Mesenchymal stem cell (in vitro differentiated cells and primary cell): ENCODE data around the gene WWOX.

Experiments used
- DNase-seq: peaks from one replicate; pipeline ENCODE4 v3.0.0-alpha.2; 2013
- H2AFZ ChIP-seq: one replicate; pipeline ENCODE4 v1.6.1; 2013; ENCODE audit warnings: low read depth, mild to moderate bottlenecking, control low read depth, inconsistent platforms, low read length, moderate library complexity
- H2AK5ac ChIP-seq: 2 replicates; pipeline ENCODE4 v1.6.1; 2013; ENCODE audit warnings: low read length, moderate library complexity, mild to moderate bottlenecking, inconsistent platforms; ENCODE audit not compliant: severe bottlenecking
- H2BK120ac ChIP-seq: one replicate; pipeline ENCODE4 v1.6.1; 2013; ENCODE audit warnings: low read depth, mild to moderate bottlenecking, inconsistent platforms, low read length, moderate library complexity
- H2BK12ac ChIP-seq, 2 experiments: one replicate each; pipeline ENCODE4 v1.6.1; 2013; ENCODE audit warnings: inconsistent platforms in 2 of 2, low read length in 2 of 2, mild to moderate bottlenecking in 2 of 2, moderate library complexity in 2 of 2, control low read depth in 1 of 2
- H2BK15ac ChIP-seq: one replicate; pipeline ENCODE4 v1.6.1; 2013; ENCODE audit warnings: mild to moderate bottlenecking, low read depth, inconsistent platforms; ENCODE audit not compliant: poor library complexity, severe bottlenecking
- H2BK5ac ChIP-seq: 2 replicates; pipeline ENCODE4 v1.6.1; 2013; ENCODE audit warnings: low read depth, mild to moderate bottlenecking, low read length, control low read depth, inconsistent platforms; ENCODE audit not compliant: poor library complexity, severe bottlenecking
- H3K14ac ChIP-seq, 2 experiments: one replicate each; pipeline ENCODE4 v1.6.1; 2013; ENCODE audit warnings: inconsistent platforms in 2 of 2, low read length in 2 of 2, control low read depth in 1 of 2, mild to moderate bottlenecking in 1 of 2, moderate library complexity in 1 of 2
- H3K18ac ChIP-seq, 2 experiments: one replicate each; pipeline ENCODE4 v1.6.1; 2013; ENCODE audit warnings: inconsistent platforms in 2 of 2, low read length in 2 of 2, control low read depth in 1 of 2, low read depth in 1 of 2, mild to moderate bottlenecking in 1 of 2
- H3K23ac ChIP-seq, 2 experiments: one replicate each; pipeline ENCODE4 v1.6.1; 2013; ENCODE audit warnings: inconsistent platforms in 2 of 2, low read length in 2 of 2, mild to moderate bottlenecking in 2 of 2, moderate library complexity in 2 of 2, control low read depth in 1 of 2
- H3K27ac ChIP-seq: 2 replicates; pipeline ENCODE4 v1.5.1; 2013; ENCODE audit warnings: mild to moderate bottlenecking, moderate library complexity, low read length, control low read depth, inconsistent platforms; ENCODE audit not compliant: poor library complexity, severe bottlenecking
- H3K27me3 ChIP-seq, 2 experiments: 2 replicates each; pipeline versions ENCODE4 v1.6.1 to v1.7.0; 2013; ENCODE audit warnings: low read length in 2 of 2, mild to moderate bottlenecking in 2 of 2, moderate library complexity in 2 of 2, control low read depth in 1 of 2, inconsistent platforms in 1 of 2; ENCODE audit not compliant: control insufficient read depth in 1 of 2, insufficient read depth in 1 of 2
- H3K36me3 ChIP-seq, 2 experiments: 2 replicates each; pipeline versions ENCODE4 v1.6.1 to v1.7.0; 2013; ENCODE audit warnings: low read length in 2 of 2, control low read depth in 1 of 2, inconsistent platforms in 1 of 2, low read depth in 1 of 2, mild to moderate bottlenecking in 1 of 2; ENCODE audit not compliant: insufficient read depth in 2 of 2, control insufficient read depth in 1 of 2
- H3K4ac ChIP-seq, 2 experiments: one replicate each; pipeline ENCODE4 v1.6.1; 2013; ENCODE audit warnings: inconsistent platforms in 2 of 2, low read length in 2 of 2, mild to moderate bottlenecking in 2 of 2, moderate library complexity in 2 of 2, control low read depth in 1 of 2, low read depth in 1 of 2
- H3K4me1 ChIP-seq: 2 replicates; pipeline ENCODE4 v1.6.1; 2013; ENCODE audit warnings: low read depth, low read length, control low read depth; ENCODE audit not compliant: control insufficient read depth, insufficient read depth
- H3K4me2 ChIP-seq: 2 replicates; pipeline ENCODE4 v1.6.1; 2013; ENCODE audit warnings: low read length, mild to moderate bottlenecking, inconsistent platforms; ENCODE audit not compliant: poor library complexity, severe bottlenecking
- H3K4me3 ChIP-seq, 2 experiments: 2 replicates each; pipeline versions ENCODE4 v1.5.1 to v1.7.0; 2013; ENCODE audit warnings: low read length in 2 of 2, mild to moderate bottlenecking in 2 of 2, control low read depth in 1 of 2, low read depth in 1 of 2; ENCODE audit not compliant: insufficient read depth in 1 of 2
- H3K79me1 ChIP-seq: replicated peaks from 2 replicates; pipeline ENCODE4 v1.6.1; 2013; ENCODE audit warnings: mild to moderate bottlenecking, control low read depth, low read length, inconsistent platforms; ENCODE audit not compliant: poor library complexity, severe bottlenecking
- H3K9ac ChIP-seq: 2 replicates; pipeline ENCODE4 v1.7.0; 2013; ENCODE audit warnings: mild to moderate bottlenecking, low read length, moderate library complexity
- H3K9me3 ChIP-seq: 2 replicates; pipeline ENCODE4 v1.7.0; 2013; ENCODE audit warnings: mild to moderate bottlenecking, low read length; ENCODE audit not compliant: control insufficient read depth
- H4K8ac ChIP-seq: one replicate; pipeline ENCODE4 v1.6.1; 2013; ENCODE audit warnings: inconsistent platforms, mild to moderate bottlenecking, low read length, moderate library complexity
- H4K91ac ChIP-seq: one replicate; pipeline ENCODE4 v1.6.1; 2013; ENCODE audit warnings: mild to moderate bottlenecking, low read length, inconsistent platforms
- WGBS: methylation state at CpG from one replicate; pipeline ENCODE4 v1.1.7; 2013; ENCODE audit warnings: mixed read lengths; 5-methylcytosine and 5-hydroxymethylcytosine counted together

WWOX gene

GRCh38 chr16:78463591-78463990 is 364.1 kb downstream of the WWOX start:
- H2BK5ac ChIP-seq: no peak overlapping the region
- H2BK15ac ChIP-seq: no peak overlapping the region
- H3K27ac ChIP-seq: no peak overlapping the region
- no peak overlapping the region for H3K4me3 ChIP-seq
- no peak overlapping the region for H3K18ac ChIP-seq
- H3K23ac ChIP-seq: no peak overlapping the region
- H2AK5ac ChIP-seq: peak overlapping the region; percentile 55
- H2BK12ac ChIP-seq: no peak overlapping the region
- H4K91ac ChIP-seq: no peak overlapping the region
- H3K36me3 ChIP-seq: no peaks in the 10 kb centered on the region
- H2AFZ ChIP-seq: no peak overlapping the region
- DNase-seq: no peak
- H2BK120ac ChIP-seq: no peak overlapping the region
- H3K4ac ChIP-seq: no peak overlapping the region
- 91% methylated on average over 1 of the region's 1 CpG for WGBS
- no peaks in the 10 kb centered on the region for H3K9me3 ChIP-seq
- H4K8ac ChIP-seq: no peak overlapping the region
- H3K9ac ChIP-seq: no peak overlapping the region
- H3K4me2 ChIP-seq: no peak overlapping the region
- peaks cover 11% of the 10 kb centered on the region for H3K4me1 ChIP-seq
- H3K79me1 ChIP-seq: no peaks in the 10 kb centered on the region
- H3K14ac ChIP-seq: no peak overlapping the region
- H3K27me3 ChIP-seq: no peaks in the 10 kb centered on the region

DNA sequence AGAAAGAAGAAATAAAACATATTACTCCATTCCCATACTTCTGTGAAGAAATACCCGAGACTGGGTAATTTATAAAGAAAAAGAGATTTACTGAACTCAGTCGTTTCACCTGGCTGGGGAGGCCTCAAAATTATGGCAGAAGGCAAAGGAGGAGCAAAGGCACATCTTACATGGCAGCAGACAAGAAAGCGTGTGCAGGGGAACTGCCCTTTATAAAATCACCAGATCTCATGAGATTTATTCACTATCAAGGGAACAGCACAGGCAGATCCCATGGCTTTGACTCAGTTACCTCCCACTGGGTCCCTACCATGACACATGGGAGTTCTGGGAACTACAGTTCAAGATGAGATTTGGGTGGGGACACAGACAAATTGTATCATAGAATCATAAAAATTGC is 365.4 kb downstream of the WWOX start:
- WGBS: 88% methylated on average over 3 of the region's 3 CpGs
- DNase-seq: no peak
- Histone ChIP-seq H3K23ac (no peak overlapping the region), H4K8ac (no peak overlapping the region), H3K36me3 (no peaks in the 10 kb centered on the region), H3K79me1 (no peaks in the 10 kb centered on the region), H3K27ac (no peak overlapping the region), H3K4me2 (no peak overlapping the region), H3K4me3 (no peak overlapping the region), H3K14ac (no peak overlapping the region), H2AK5ac (no peak overlapping the region), H3K9ac (no peak overlapping the region), H2BK12ac (no peak overlapping the region), H2AFZ (no peak overlapping the region), H3K18ac (no peak overlapping the region), H3K4ac (no peak overlapping the region), H4K91ac (no peak overlapping the region), H3K9me3 (no peaks in the 10 kb centered on the region), H3K4me1 (peaks cover 11% of the 10 kb centered on the region), H2BK5ac (no peak overlapping the region), H2BK120ac (no peak overlapping the region), H3K27me3 (no peaks in the 10 kb centered on the region), H2BK15ac (no peak overlapping the region)

- no peaks in the 10 kb centered on the region for H3K9me3 ChIP-seq
- peaks cover 8% of the 10 kb centered on the region for H3K4me1 ChIP-seq
- no peak for DNase-seq
- no peak overlapping the region for H2BK120ac ChIP-seq
- WGBS: 100% methylated on average over 6 of the region's 6 CpGs
- H3K18ac ChIP-seq: no peak overlapping the region
- H3K23ac ChIP-seq: no peak overlapping the region
- H2BK15ac ChIP-seq: no peak overlapping the region
- no peak overlapping the region for H3K4me3 ChIP-seq
- no peak overlapping the region for H4K91ac ChIP-seq
- H3K9ac ChIP-seq: no peak overlapping the region
- no peak overlapping the region for H3K27ac ChIP-seq
- H3K79me1 ChIP-seq: no peaks in the 10 kb centered on the region
- H4K8ac ChIP-seq: no peak overlapping the region
- no peak overlapping the region for H2BK5ac ChIP-seq
- H3K27me3 ChIP-seq: no peaks in the 10 kb centered on the region
- H3K4ac ChIP-seq: no peak overlapping the region
- H3K14ac ChIP-seq: no peak overlapping the region
- H2AFZ ChIP-seq: no peak overlapping the region
- H2AK5ac ChIP-seq: no peak overlapping the region
- H3K36me3 ChIP-seq: no peaks in the 10 kb centered on the region
- H2BK12ac ChIP-seq: no peak overlapping the region
- no peak overlapping the region for H3K4me2 ChIP-seq
These were observed 366.3 kb downstream of the WWOX start for GRCh38 chr16:78465730-78466129.

- Histone ChIP-seq H3K4me2 (no peak overlapping the region), H3K4ac (no peak overlapping the region), H3K4me3 (no peak overlapping the region), H4K8ac (no peak overlapping the region), H3K4me1 (no peaks in the 10 kb centered on the region), H3K36me3 (no peaks in the 10 kb centered on the region), H3K14ac (no peak overlapping the region), H2BK12ac (no peak overlapping the region), H2BK120ac (no peak overlapping the region), H3K27me3 (no peaks in the 10 kb centered on the region), H3K18ac (no peak overlapping the region), H2BK5ac (no peak overlapping the region), H2AFZ (no peak overlapping the region), H2AK5ac (no peak overlapping the region), H3K23ac (no peak overlapping the region), H3K9ac (no peak overlapping the region), H3K79me1 (no peaks in the 10 kb centered on the region), H3K27ac (no peak overlapping the region), H2BK15ac (no peak overlapping the region), H3K9me3 (no peaks in the 10 kb centered on the region), H4K91ac (no peak overlapping the region)
- 93% methylated on average over 4 of the region's 4 CpGs for WGBS
- no peak for DNase-seq
These were observed 370.3 kb downstream of the WWOX start for GRCh38 chr16:78469787-78470186.
